CD4-positive, alpha-beta T cell treated with Interleukin-10 for 1 hour (primary cell): ENCODE data around the gene CABP4.
A peak's percentile ranks its signal among the peaks of the same experiment; 100 is the strongest.

ENCODE experiments used
- DNase-seq: peaks from one replicate; pipeline ENCODE4 v3.0.0-alpha.2; 2020

Gene CABP4

DNA sequence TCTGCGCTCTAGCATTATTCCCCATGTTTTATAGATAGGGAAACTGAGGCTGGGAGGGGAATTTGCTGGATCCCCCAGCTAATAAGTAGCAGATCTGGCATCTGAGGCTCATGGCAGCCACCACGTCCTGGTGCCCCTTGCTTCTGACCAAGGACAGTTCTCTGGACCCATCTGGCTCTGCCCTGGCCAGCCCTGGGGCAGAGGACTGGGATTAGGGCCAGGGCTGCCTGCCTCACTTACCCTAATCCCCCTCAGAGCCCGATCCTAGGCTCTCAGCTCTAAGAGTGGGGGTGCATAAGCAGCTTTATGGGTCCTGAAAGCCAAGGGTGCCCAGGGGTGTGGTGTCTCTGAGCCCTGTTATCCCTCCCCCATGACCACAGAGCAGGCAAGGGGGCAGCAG is at the start of gene CABP4:
Gene CABP4, plus strand, starts transcription at position 301 of the 400 bp plus-strand sequence. Its CDS starts 70 bp downstream, at position 371.
- no peak for DNase-seq

DNA sequence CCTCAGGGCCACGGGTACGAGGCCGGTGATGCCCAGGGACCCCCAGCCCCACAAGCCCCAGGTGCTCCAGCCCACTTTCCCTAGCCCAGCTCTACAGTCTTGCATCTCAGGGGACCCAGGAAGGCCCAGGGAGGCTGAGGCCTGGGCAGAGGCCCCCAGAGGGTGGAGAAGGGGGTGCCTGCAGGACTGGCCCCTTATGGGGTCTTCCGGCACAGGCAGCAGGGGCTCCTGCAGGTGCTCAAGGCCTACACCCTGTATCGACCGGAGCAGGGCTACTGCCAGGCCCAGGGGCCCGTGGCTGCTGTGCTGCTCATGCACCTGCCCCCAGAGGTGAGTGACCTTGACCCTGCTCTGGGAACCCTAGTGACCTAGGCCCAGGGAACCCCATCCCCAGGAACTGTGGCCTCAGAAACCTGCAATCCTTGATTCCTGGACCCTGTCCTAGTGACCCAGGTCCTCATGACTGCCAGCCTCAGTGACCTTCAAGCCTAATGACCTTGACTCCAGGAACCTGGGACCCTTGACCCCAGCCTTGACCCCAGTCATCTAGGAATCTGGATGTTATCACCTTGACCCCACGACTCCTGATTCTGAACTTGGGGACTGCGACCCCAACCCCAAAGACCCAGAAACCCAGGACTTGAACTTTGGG is 49.3 kb upstream of the CABP4 start:
- no peak for DNase-seq

GRCh38 chr11:67406420-67406968 is 48.7 kb upstream of the CABP4 start:
- no peak for DNase-seq

DNA sequence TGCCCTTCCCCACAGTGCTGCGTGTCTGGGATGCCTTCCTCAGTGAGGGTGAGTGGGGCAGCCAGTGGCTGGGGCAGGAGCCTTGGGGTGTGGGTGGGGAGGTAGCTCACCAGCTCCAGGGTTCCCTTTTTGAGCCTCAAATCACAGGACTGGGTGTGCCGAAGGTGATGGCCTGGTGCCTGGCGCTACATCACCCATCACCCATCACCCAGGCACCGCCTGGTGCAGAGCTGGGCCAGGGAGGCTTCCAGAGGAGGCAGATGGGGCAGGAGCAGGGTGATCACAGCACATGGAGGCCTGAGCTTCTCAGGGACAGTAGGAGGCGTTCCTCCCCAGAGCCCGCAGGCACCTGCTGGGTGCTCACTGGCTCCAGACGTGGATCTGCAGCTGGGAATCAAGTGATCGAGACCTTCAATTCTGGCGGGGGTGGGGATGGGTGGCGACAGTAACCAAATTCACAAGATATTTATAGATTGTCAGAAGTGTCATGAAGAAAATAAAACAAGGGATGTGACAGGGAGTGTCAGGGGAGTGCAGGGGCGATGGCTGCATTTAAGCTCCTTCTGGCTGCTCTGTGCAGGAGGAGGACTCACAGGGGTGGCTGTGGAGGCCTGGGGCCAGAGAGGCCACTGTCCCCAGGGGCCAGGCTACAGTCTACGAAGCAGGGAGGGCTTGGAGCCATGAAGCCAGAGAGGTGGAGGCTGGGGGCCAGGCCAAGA is 48.0 kb upstream of the CABP4 start:
- DNase-seq = no peak

DNA sequence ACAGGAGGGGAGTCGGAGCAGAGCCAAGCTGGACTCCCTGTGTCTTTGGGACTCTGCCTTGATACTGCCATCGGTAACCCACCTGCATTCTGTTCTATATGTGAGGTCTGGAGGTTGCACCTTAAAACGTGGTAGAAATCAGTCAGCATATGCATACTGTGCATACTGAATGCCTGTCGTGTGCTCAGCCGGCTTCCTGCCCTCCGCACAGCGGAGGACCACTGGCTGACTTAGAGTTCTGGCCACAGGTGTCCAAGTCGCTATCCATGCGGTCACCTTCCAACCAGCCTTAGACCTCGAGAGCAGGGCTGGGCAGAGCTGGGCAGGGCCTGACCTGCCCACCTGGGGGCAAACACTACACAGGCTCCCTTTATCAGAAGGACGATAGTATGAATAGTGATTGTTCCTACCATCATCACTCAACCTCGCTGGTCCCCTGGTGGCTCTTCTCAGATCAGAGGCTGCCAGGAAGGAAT is 47.4 kb upstream of the CABP4 start:
- DNase-seq = no peak

DNA sequence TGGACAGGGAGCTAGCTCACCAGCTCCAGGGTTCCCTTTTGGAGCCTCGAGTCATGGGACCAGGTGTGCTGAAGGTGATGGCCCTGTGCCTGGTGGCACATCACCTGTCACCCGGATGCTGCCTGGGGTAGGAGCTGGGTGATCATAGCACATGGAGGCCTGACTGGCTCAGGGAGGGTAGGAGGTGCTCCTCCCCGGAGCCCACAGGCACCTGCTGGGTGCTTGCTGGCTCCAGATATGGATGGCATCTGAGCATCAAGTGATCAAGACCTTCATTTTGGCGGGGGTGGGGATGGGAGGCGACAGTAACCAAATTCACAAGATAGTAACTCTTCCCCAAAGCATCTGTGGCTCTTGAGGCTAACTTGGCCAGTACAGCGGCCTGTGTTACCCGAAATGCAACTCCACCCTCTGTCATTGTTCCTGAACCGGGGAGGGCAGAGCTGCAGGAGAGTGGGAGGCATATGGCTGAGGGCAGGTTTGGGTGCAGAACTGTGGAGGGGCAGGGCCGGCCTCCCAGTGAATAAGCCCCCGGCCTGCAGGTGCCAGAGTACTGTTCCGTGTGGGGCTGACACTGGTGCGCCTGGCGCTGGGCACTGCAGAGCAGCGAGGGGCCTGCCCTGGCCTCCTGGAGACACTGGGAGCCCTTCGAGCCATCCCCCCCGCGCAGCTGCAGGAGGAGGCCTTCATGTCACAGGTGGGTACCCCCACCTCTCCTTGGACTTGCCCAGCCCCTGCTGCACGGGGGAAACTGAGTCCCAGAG is 46.5 kb upstream of the CABP4 start:
- DNase-seq = no peak

GRCh38 chr11:67409261-67409666 is 45.9 kb upstream of the CABP4 start:
- peak; percentile 82 for DNase-seq

DNA sequence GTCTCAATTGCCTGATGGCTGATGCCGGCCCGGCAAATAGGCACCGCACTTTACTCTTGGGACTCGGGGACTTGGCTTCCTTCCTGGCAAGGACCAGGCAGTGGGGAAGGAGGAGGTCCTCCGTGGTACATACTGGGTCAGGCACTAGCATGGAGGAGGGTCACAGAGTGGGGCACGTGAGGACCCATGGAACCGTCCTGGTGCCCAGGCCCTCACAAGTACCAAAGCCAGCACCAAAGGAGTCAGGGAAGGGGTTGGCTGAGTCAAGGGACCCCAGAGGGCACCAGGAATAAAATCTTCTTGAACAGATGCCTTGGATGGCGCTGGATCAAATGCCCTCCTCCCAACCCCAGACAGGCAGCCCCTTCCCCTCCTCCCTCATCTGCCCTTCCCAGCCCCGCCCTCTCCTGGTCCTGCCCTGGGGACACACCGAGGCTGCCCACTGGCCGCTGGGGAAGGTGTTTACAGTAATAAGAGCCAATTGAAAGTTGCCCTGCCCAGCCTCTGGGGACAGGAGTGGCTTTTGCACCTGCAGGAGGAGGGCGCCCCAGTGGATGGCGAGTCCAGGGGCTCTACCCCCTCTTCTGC is 45.3 kb upstream of the CABP4 start:
- no peak for DNase-seq

- no peak for DNase-seq
Observed at GRCh38 chr11:67410369-67410831, 44.8 kb upstream of the CABP4 start.

GRCh38 chr11:67410984-67411784 is 44.0 kb upstream of the CABP4 start:
- DNase-seq = no peak

DNA sequence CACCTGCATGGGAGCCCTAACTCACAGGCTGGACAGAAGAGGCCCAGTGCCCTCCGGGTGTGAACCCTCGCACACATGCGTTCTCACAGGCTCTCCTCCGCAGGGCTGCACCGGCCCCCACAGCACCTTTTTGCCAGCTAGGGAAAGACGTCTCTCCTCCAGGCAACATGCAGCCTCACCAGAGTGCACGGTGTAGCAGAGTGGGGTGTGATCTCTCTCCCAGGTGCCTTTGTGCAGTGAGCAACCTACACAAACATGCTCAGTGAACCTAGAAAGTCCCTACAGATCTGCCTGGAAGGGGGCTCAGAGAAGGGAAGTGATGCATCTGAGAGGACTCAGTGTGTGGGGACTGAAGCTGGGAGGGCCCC is 43.4 kb upstream of the CABP4 start:
- no peak for DNase-seq

DNA sequence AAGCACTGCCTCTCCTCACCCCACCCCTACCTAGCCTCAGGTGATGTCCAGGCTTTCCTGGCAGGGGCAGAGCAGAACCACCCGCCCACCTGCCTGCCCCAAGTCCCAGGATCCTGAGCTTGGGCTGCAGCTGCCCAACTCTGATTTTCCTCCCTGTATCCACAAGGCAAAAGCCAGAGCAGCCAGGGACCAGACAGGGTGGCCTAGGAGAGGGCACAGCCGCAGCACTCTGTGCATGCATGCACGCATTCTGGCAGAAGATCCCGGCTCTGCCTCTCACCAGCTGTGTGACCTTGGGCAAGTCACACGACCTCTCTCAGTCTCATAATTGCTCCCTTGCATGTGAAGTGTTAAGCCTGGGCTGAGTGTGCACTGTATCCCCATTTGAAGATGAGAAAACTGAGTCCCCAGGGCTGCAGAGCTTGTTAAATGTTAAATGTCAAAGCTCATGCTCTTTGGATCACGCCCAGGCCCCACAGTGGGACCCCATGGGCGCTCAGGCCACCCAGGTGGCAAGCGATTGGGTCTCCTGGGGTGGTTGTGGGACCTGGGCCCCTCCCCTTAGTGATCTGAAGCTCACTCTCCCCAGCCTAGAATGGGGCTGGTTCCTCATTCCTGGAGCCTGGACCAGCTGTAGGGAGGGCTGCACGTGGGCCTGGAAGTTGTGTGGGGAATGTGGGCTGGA is 42.5 kb upstream of the CABP4 start:
- DNase-seq = no peak

DNA sequence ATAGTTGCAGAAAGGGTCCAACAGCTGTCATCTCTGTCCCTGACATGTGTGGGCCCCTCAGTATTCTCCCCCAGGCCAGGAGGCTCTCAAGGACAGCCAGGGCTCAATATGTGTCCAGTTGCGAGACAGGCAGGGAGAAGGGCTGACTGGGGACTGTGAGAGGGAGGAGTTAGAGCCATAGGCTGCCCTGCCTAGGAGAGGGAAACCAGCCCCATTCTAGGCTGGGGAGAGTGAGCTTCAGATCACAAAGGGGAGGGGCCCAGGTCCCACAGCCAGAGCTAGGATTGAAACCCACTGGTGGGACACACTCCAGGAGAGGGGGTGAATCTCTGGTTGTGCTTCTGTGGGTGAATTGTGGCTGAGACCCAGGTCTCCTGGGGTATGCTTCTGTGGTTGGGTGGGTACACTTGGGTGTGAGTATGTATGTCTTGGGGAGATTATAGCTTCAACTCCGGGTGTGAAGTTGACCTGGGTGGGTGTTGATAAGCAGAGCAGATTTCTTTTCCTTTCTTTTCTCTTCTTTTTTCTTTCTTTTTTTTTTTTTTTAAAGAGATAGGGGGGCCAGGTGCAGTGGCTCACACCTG is 41.8 kb upstream of the CABP4 start:
- DNase-seq = no peak

DNA sequence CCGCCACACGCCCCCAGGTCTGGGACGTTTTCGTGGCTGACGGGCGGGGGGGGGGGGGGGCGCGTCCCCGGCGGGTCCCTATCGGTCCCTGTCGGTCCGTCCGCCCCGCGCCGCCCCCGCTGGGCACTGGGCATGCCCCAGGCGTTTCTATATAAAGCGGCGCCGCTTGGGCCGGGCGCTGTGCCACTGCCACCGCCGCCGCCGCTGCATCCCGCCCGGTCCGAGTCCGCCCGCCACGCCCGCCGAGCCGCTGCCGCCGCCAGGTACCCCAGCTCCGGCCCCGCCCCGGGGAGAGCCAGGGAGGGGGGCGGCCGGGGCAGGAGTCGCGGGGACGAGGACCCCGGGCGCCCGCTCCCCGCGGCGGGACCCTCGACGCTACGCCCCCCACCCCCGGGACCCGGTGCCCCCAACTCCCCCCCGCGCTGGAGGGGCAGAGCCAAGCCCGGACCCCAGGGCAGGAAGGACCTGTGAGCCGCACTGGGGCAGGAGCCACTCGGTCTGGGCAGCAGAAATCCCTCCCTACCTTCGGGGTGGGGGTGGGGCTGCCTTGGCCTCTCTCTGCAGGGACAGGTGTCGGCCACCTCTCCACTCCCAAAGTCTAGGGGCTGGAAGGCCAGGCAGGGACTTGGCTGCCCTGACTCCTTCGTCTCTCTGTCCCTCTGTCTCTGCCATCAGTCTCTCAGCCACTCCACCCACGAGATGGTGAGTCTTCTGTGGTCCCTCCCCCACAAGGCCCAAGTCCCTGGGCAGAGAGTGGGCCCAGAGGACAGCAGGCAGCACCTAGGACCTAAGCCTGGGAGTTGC is 39.5 kb upstream of the CABP4 start, which contains the start of gene CARNS1:
Gene CARNS1, plus strand, starts transcription at position 178 of the 804 bp plus-strand sequence. Its CDS starts 522 bp downstream, at position 700.
- DNase-seq = no peak

DNA sequence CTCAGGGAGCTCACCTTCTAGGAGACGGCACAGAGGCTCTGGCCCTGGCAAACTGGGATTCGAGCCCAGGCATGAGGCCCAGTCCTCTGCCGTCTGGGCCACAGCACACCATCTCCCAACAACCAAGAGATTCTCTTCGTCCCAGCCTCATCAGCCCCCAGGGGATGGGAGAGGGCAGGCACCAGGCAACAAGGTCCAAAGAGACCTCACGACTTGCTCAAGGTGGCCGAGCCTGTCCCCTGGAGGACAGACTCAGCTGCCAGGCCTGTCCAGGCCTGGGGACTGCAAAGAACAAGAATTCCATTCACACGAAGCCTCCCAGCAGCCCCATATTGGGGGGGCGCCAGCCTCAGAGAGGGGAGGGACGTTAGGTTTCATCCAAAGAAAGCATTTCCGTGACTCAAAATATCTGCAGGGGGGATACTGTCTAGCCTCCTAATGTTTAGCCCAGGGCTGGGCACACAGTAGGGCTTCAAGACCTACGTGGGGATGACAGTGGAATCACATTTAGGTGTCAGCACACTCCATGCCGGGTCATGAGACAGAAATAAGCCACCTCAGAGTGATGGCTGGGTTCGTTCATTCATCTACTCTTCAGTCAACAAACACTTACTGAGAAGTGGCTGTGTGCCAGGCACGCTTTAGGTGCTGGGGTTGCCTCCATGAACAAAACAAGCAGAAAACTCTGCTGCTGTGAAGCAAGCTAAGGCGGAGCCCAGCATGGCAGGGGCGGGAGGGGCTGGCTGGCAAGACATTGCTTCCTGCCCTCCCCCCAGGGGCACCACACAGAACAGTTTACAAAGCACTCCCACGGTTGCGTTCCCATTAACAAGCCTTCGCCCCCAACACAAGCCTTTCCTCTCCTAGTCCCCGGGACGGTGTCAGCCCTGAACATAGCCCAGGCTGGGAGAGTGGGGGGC is 38.5 kb upstream of the CABP4 start:
- DNase-seq = peak; percentile 88

GRCh38 chr11:67417425-67417824 is 37.7 kb upstream of the CABP4 start:
- no peak for DNase-seq

DNA sequence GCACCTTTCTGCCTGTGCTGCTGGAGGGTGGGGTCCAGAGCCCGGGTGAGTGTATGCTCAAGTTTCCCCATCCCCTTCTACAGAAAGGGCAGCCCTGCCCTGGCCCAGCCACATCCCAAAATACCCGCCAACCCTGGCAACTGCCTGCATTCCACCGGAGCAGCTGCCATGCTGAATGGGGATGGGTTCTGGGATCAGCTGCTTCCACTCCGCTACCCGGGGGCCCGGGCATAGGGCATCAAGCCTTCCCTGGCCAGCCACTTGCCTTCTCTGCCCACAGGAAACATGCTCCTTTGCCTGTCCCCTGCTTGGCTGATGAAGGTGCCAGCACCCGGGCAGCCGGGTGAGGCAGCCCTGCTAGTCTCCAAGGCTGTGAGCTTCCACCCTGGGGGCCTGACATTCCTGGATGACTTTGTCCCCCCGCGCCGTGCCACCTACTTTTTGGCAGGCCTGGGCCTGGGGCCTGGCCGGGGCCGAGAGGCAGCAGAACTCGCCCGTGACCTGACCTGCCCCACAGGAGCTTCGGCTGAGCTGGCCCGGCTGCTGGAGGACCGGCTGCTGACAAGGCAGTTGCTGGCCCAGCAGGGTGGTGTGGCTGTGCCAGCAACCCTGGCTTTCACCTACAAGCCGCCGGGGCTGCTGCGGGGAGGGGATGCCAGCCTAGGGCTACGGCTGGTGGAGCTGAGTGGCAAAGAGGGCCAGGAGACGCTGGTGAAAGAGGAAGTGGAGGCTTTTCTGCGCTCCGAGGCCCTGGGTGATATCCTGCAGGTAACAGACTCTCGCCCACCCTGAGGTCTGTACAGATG is 36.5 kb upstream of the CABP4 start:
- no peak for DNase-seq
